ENCODE data around the gene MYL12A. TPM values are rescaled to one million over a fixed set of nuclear protein-coding genes. Genes with fewer than 3 reads are reported as not detected.
A peak's percentile ranks its signal among the peaks of the same experiment; 100 is the strongest.

MYL12A gene
- total RNA-seq, 4 donors from 2014 or later: 297 to 460 (median 380) TPM

DNA sequence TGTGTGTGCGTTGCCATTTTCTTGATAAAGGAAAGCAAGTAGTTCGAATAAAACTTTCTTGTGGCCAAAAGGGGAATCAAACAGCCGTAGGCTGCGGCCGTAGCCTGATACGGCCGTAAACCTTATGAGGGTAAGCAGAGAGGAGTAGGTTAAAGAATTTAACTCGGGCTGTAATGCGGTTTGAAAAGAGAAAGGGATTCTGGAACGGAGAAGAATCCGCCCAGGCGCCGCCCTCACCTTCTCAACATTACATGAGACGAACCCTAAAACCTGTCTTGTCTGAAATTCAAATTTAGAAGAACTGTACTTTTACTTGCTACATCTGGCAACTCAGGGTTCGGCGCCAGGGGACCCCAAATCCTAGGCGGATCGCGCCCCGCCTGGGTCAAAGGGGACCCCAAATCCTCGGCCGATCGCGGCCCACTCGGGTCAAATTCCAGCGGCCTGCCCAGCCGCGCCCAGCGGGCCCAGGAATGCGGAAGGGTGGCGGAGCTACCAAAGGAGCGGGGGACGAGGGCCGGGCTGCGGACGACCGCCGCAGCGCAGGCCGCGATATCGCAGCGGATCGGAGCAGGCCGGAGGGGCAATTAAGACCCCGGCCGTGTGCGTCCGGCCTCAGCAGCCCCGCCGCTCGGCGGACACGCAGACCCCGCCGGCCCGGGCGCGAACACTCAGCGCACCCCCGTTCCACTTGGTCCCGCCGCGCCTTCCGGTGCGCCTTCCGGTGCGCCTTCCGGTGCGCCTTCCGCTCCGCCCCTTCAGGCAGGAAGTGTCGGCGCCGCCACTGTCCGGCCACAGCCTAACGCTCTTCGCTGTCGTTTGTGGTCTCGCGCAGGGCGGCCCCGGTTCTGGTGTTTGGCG, 14.0 kb downstream of the MYL12A start, which contains the start of gene MYL12B:
Gene MYL12B, plus strand, starts transcription at position 761 of the 861 bp plus-strand sequence. CDS start 10,766 bp downstream, outside the sequence.
- TF ChIP-seq EP300 (IDR thresholded peaks at IDR 0.05) (no peak), POLR2AphosphoS5 (IDR thresholded peaks at IDR 0.05) (peak; percentile 85 to 96), POLR2A (IDR thresholded peaks at IDR 0.05; ENCODE audit: low read depth) (peak; percentile 79), CTCF (IDR thresholded peaks at IDR 0.05) (peak in 2 of 3 experiments; percentile 17 to 21)
- under 1% methylated on average over 22 of the region's 84 CpGs for WGBS
- intact Hi-C loops (cut with DNase I): loop anchor here (5.0 kb wide), 1 partner anchor 191 kb away; the partner anchor contains the start of gene TGIF1

DNA sequence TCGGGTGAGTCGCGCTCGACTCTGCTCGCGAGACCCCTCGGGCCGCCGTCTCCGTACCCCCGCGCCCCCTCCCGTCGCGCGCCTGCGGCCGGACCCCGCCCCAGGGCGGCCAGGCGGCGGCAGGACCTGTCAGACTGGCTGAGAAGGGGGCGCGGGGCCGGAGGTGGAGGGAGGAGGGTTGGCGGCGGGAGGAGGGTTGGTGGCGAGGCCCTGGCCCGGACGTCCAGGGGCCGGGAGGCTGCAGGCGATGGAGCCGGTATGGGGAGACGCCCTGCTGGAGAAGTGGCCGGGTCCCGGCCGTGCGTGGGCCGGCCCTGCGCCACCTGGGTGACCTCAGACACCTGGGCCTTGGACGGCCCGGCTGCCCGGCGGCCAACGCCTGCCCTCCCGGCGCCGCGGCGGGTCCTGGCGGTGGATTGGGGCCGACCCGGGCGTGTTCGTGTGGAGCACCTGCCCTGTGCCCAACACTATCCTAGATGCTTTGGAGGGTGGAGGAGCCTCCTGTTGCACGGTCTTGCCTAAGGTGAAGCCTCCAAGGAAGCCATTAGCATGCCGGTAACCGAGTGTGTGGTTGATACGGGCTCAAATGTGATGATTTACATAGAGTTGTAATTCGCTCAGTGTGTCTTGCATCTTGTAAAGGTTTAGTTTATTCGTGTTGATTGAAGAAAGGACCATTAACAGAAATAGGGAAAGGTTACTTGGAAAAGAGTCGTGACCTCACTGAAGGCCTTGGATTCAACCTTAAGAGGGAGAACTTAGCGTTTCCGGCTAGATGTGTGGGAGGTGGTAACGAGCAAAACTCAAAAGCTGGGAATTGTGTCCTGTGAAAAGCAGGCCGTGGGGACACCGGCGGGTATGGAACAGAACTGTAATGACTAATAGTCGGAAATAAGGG, 14.9 kb downstream of the MYL12A start:
- WGBS: under 1% methylated on average over 41 of the region's 69 CpGs
- H3K9me3 ChIP-seq: no peaks in the 10 kb centered on the region
- intact Hi-C loops (cut with DNase I): loop anchor here (5.0 kb wide), 1 partner anchor 190 kb away; the partner anchor contains the start of gene TGIF1
- peak overlapping the region; percentile 96 for H3K27ac ChIP-seq (replicated peaks in 1 of 4)
- H3K4me1 ChIP-seq: peaks cover 55 to 78% (median 66%) of the 10 kb centered on the region in 4 donors
- peaks cover 6 to 18% (median 16%) of the 10 kb centered on the region in 4 donors for H3K36me3 ChIP-seq
- no peak for DNase-seq (ENCODE audit: extremely low spot score)
- H3K27me3 ChIP-seq: no peaks in the 10 kb centered on the region
- TF ChIP-seq POLR2A (IDR thresholded peaks at IDR 0.05; ENCODE audit: low read depth) (no peak), EP300 (IDR thresholded peaks at IDR 0.05) (no peak), CTCF (IDR thresholded peaks at IDR 0.05) (no peak), POLR2AphosphoS5 (IDR thresholded peaks at IDR 0.05) (no peak)
- peak overlapping the region; percentile 88 to 98 (median 96) for H3K4me3 ChIP-seq

More for the DNA sequence above, 14.0 kb downstream of the MYL12A start, which contains the start of gene MYL12B:
- Histone ChIP-seq H3K4me3 (peak within 1 kb of the TSS; percentile 88 to 98 (median 96)), H3K4me1 (peaks cover 56 to 78% (median 65%) of the 10 kb centered on the region in 4 donors), H3K27me3 (no peaks in the 10 kb centered on the region), H3K27ac (replicated peaks in 1 of 4) (peak within 1 kb of the TSS; percentile 96), H3K36me3 (peaks cover 6 to 27% (median 22%) of the 10 kb centered on the region in 4 donors), H3K9me3 (no peaks in the 10 kb centered on the region)
- peak; percentile 96 for DNase-seq (ENCODE audit: extremely low spot score)

- Histone ChIP-seq H3K9me3 (no peaks in the 10 kb centered on the region), H3K4me3 (peak overlapping the region; percentile 88 to 98 (median 96)), H3K36me3 (peaks cover 0 to 11% (median 9%) of the 10 kb centered on the region in 4 donors), H3K27me3 (no peaks in the 10 kb centered on the region), H3K27ac (replicated peaks in 1 of 4) (peak overlapping the region; percentile 96), H3K4me1 (peaks cover 56 to 78% (median 66%) of the 10 kb centered on the region in 4 donors)
- intact Hi-C loops (cut with DNase I): loop anchor here (5.0 kb wide), 1 partner anchor 189 kb away; the partner anchor contains the start of gene TGIF1
- TF ChIP-seq POLR2A (IDR thresholded peaks at IDR 0.05; ENCODE audit: low read depth) (no peak), POLR2AphosphoS5 (IDR thresholded peaks at IDR 0.05) (no peak), EP300 (IDR thresholded peaks at IDR 0.05) (no peak), CTCF (IDR thresholded peaks at IDR 0.05) (no peak)
- 27% methylated on average over 8 of the region's 8 CpGs for whole genome bisulfite sequencing
- no peak for DNase-seq (ENCODE audit: extremely low spot score)
Measured at GRCh38 chr18:3263132-3263700, 15.6 kb downstream of the MYL12A start.

DNA sequence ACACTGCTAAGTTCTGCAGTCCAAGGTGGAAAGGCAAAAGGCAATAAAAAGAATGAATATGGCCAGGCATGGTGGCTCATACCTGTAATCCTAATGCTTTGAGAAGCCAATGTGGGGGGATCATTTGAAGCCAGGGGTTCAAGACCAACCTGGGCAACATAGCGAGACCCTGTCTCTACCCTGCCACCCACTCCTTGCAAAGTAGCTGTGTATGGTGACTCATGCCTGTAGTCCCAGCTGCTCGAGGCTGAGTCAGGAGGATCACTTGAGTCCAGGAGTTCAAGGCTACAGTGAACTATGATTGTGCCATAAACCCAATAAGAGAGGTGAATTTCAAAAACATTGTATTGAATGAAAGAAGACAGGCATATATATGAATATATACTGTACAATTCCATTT, 16.8 kb downstream of the MYL12A start:
- Histone ChIP-seq H3K4me3 (peak overlapping the region in 2 of 4 donors; percentile 88 to 96), H3K27me3 (no peaks in the 10 kb centered on the region), H3K27ac (replicated peaks in 1 of 4) (no peak overlapping the region), H3K9me3 (no peaks in the 10 kb centered on the region), H3K4me1 (peaks cover 66 to 81% (median 78%) of the 10 kb centered on the region in 4 donors), H3K36me3 (no peaks in the 10 kb centered on the region)
- TF ChIP-seq CTCF (IDR thresholded peaks at IDR 0.05) (no peak), POLR2AphosphoS5 (IDR thresholded peaks at IDR 0.05) (no peak), EP300 (IDR thresholded peaks at IDR 0.05) (no peak), POLR2A (IDR thresholded peaks at IDR 0.05; ENCODE audit: low read depth) (no peak)
- no peak for DNase-seq (ENCODE audit: extremely low spot score)
- intact Hi-C loops (cut with DNase I): loop anchor here (5.0 kb wide), 1 partner anchor 188 kb away; the partner anchor contains the start of gene TGIF1
- WGBS: 91% methylated on average over 2 of the region's 2 CpGs
